ENCODE data around the gene ARHGEF1.

GRCh38 chr19:41843371-41843770 is 39.6 kb upstream of the ARHGEF1 start:
- TF ChIP-seq CTCF (IDR thresholded peaks at IDR 0.05) (no peak), REST (IDR thresholded peaks at IDR 0.05; ENCODE audit: insufficient read depth in 1 of 2, low read depth in 2 of 2, low read length in 1 of 2) (no peak)

All from Panc1 (cell line).